ENCODE results near the gene C11orf52.

- TF ChIP-seq CTCF (IDR thresholded peaks at IDR 0.05), result no peak
- no peak for TF ChIP-seq ZFX (IDR thresholded peaks at IDR 0.05; ENCODE audit: borderline replicate concordance)
Observed at GRCh38 chr11:111937844-111938243, 19.1 kb downstream of the C11orf52 start.

Measured in 22Rv1 (cell line).